Gastrocnemius medialis (tissue), 4 donors: ENCODE data around the gene LRCH1.

Source experiments
- CTCF ChIP-seq, 5 experiments: fragments of 450-650 bp in 3 of 5; fragments of 200-600 bp in 2 of 5; sonication (generic) in 2 of 5; IDR thresholded peaks in 4 of 5; conservative IDR thresholded peaks in 1 of 5; 1 replicate in 4 of 5; 2 replicates in 1 of 5; pipeline ENCODE4 v1.5.1; 2016 to 2019; ENCODE audit warnings: antibody characterized with exemption in 5 of 5, mild to moderate bottlenecking in 3 of 5, moderate library complexity in 3 of 5
- POLR2A ChIP-seq, 2 donors: fragments of 450-650 bp; IDR thresholded peaks; one replicate each; pipeline ENCODE4 v1.6.1; 2017; ENCODE audit warnings: antibody characterized with exemption in 2 of 2, mild to moderate bottlenecking in 2 of 2, moderate library complexity in 2 of 2

- TF ChIP-seq POLR2A (IDR thresholded peaks at IDR 0.05) (no peak), CTCF (IDR thresholded peaks at IDR 0.05 in 4 of 5, conservative IDR thresholded peaks at IDR 0.05 in 1 of 5) (no peak)
Measured at GRCh38 chr13:46536341-46536740, 16.6 kb upstream of the LRCH1 start.
